Left cardiac atrium (tissue), 4 donors: ENCODE measurements around the gene SH3RF3. TPM values are rescaled to one million over a fixed set of nuclear protein-coding genes. Genes with fewer than 3 reads are reported as not detected.
A peak's percentile ranks its signal among the peaks of the same experiment; 100 is the strongest.

ENCODE experiments used
- ATAC-seq, 2 donors: fragments of 200-7000 bp; cut with Tn5 transposase; one replicate each; pipeline ENCODE4 v1.9.1; 2020; ENCODE audit warnings: mild to moderate bottlenecking in 2 of 2, moderate library complexity in 2 of 2
- DNase-seq: peaks from one replicate; pipeline ENCODE4 v3.0.0-alpha.2; 2020
- intact Hi-C, 2 donors: fragments of 100-400 bp; cut with DNase I; formaldehyde crosslinking; loops; one replicate each; pipeline versions ENCODE4 v1.14.1 to v1.15.1; 2022 to 2023
- long read RNA-seq: library from polyadenylated mRNA; unstranded; transcript quantifications from one replicate; pipeline ENCODE4 v2.0.0, GENCODE V29; 2021
- total RNA-seq, 2 donors: library from RNA; stranded (reverse); fragmentation: NEBNext Ultra II Directional; extraction: Animal tissue kit (Norgen Biotek cat#: 25700); gene quantifications; one replicate each; pipeline ENCODE4 v1.2.1, GENCODE V29; 2021
- donor health status: DM: no; HTN: yes; CAD: no.
- donor health status: DM: no; HTN: yes; CAD: no; lungs with severe emphysema.
- donor health status: DM: yes; HTN: yes; CAD: no.
- donor health status: Dilated cardiomyopathy.

SH3RF3 gene
- 1 to 10 TPM; 8.8 to 9.4 TPM for total RNA-seq
- long read RNA-seq, partial matches to known transcripts: 11 of 15 reads
- long read RNA-seq, other reads (novel, unspliced or antisense): 4 of 15 reads

DNA sequence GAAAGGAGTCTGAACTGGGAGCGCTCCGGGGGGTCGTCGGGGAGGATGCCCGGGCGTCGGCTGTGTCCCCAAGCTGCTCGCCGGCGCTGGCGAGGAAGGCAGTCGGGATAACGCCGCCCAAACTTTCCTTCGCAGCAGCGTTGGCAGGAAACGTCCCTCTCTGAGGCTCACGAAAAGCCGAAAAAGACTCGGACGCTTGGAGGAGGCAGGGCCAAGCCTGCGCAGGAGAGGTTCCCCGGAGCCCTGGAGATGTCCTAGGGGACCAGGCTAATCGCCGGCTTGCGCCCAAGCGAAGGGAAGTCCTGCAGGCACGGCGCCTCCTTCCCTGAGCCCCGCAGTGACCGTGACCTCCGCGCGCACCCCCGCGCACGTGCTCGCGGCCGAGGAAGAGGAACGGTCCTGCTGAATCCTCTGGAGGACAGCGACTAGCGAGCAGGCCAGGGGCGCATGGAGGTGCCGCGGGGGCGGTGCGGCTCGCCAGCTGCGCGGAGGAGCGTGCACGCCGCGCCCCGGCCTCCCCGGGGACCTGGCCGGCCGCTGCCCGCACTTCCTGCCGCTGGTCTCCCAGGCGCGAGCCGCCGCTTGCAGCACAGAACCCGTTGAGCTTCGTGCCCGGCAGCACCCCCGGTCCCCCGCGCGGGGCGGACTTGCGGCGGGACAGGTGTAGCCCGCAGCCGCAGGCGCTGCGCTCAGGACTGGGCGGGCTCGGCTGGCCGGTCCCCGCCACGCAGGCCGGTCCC is at the start of gene SH3RF3:
TSS of gene SH3RF3 (plus strand) at position 590 of the 740 bp plus-strand sequence.
- peak; percentile 68 for DNase-seq
- ATAC-seq: peak; percentile 54 to 64
- intact Hi-C loops: loop anchor here (1.0 to 5.0 kb wide), 4 partner anchors 74 to 382 kb away; no protein-coding TSS in a partner anchor

DNA sequence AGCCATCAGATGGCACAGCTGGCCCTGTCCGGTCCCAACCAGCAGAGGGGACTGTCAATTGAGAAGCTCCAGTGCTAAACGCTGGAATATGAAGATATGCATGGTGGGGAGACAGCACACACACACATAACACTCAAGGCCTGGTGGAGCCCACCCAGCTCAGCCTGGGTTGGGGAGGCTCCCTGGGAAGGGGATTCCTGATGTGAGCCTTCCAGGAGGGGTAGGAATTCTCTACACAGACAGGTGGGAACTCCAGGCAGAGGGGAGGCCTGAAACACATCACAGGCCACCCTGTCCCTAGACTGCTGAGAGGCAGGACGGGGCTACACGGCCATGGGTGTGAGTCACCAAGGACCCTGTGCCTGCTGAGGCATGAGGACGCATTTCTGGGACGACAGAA is 49.4 kb upstream of the SH3RF3 start:
- no peak for ATAC-seq
- DNase-seq: no peak
- intact Hi-C loops: no loop called here

DNA sequence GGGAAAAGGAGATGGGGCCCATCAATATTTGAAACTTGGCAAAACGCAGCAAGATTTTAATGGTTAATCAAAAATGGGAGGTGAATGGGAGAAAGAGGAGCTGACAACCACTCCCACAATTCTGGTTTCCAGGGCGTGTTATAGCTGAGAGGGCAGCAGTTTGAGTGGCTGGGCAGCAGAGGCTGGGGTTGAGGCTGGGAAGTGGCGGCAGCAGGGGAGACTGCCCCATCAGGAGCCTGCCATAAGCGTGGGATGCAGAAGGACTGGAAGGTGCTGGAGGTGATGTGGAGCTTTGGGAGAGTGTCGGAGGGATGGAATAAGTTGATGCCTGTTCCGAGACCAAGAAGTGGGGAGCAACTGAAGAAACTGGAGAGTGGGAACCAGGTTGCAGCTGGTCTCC is 48.9 kb upstream of the SH3RF3 start:
- intact Hi-C loops: no loop called here
- no peak for DNase-seq
- no peak for ATAC-seq

DNA sequence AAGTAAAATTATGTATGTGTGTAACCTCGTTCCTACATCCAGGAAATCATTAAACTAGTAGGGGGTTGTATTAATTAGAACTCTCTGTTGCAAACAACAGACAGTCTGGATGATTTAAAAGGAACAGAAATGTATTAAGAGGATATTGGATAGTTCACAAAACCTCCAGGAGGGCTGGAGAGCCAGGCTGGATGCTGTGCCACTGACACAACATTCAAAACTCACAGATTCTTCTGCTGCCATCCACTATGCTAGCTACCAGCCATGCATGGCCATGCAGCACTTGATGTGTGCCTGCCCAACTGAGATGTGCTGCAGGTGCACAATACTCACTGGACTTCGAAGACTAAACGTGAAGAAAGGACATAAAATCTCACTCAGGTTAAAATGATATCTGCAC is 48.2 kb upstream of the SH3RF3 start:
- no peak for DNase-seq
- intact Hi-C loops: no loop called here
- ATAC-seq: no peak

DNA sequence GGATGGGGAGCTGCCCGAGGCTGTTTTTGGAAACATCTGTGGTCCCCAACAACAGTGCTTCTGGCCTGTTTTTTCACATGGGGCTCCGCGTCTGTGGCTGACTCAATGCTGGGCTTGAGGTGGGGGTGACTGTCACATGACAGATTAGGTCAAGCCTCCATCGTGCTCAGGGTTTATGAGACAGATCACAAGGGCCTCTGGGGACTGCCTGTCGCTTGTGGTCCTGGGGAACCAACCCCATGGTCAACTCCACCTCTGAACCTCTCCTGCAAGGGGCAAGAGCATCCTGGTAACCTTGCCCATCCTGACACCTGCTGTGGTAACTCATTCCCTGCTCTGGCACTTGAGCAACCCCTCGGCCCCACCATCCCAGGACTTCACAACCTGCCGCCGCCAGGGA is 47.6 kb upstream of the SH3RF3 start:
- ATAC-seq (no peak), DNase-seq (no peak)
- intact Hi-C loops: no loop called here

DNA sequence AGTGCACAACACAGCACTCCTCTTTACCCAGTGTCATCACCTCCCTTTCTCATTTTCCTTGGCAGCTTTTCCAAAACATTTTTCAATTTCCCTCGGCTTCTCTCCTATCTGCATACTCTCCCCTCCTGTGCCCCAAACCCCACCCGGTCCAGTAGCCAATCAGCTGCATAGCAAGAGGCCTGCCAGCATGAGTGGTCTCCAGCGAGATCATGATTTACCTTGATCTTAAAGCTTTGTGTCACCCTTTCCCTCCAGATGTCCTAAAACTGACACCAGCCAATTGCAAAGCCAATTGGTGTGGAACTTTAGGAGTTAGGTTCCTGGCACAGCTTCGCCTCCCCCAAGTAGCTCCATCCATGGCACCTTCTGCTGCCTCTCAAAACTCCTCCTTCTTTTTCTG is 45.2 kb upstream of the SH3RF3 start:
- no peak for ATAC-seq
- DNase-seq: no peak
- intact Hi-C loops: no loop called here

DNA sequence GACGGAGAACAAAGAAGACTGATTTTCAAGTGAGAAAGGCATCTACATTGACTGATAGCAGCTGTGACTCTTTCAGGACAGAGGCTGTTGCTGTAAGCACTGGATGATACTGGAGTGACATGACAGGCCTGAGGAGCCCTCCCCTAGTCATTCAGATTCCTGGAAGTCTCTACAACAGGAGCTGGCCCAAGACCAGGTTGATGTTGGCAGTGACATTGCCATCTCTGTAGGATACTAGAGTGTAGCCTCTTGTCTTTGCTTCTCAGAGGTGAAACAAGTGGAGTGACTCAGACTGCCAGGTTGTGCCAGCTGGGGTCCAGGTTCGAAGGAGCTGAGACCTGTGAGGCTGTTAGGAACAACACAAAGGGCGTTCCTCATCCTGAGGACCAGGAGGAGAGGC is 44.7 kb upstream of the SH3RF3 start:
- ATAC-seq (peak in 1 of 2 donors; percentile 51), DNase-seq (no peak)
- intact Hi-C loops: no loop called here

DNA sequence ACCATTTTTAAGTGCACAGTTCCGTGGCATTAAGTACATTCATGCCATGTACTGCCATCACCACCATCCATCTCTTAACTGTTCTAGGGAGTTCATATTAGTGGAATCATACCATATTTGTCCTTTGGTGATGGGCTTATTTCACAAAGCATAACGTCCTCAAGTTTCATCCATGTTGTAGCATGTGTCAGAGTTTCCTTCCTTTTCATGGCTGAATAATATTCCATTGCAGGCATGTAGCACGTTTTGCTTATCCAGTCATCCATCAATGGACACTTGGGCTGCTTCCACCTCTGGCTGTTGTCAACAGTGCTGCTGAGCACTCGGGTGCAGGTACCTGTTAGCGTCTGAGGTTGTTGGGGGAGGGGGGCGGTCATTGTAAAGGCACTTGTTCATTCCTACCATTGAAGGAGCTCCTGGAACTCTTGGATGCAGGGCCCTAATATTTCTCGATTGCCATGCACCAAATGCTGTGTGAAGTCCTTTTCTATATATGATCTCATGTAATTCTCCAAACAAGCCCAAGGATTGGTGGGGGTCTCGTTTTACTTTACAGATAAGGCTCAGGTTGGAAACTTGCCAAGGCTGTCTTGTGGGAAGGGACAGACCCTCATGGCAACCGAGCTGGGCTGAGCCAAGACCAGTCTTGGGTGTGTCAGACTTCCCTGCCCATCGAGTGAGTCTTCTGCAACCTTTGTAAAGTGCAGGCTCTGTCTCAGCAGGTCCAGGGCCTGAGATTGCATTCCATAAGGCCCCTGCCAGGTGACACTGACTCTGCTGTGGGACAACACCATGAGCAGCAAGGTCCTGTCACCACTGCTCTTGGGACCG is 42.9 kb upstream of the SH3RF3 start:
- intact Hi-C loops: no loop called here
- ATAC-seq: no peak
- no peak for DNase-seq

DNA sequence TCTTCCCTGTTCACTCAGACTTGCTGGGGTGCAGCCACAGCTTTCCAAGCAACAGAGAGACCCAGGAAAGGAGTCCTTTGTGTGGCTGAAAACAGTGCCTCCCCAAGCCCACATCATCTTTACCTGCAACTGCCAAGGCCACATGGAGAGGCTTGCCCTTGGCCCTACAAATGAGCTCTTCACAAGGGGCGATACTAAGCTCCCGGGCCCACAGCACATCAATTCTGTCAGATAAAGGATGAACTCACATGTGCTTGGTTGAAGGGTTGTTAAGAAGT is 42.3 kb upstream of the SH3RF3 start:
- ATAC-seq: no peak
- intact Hi-C loops: no loop called here

DNA sequence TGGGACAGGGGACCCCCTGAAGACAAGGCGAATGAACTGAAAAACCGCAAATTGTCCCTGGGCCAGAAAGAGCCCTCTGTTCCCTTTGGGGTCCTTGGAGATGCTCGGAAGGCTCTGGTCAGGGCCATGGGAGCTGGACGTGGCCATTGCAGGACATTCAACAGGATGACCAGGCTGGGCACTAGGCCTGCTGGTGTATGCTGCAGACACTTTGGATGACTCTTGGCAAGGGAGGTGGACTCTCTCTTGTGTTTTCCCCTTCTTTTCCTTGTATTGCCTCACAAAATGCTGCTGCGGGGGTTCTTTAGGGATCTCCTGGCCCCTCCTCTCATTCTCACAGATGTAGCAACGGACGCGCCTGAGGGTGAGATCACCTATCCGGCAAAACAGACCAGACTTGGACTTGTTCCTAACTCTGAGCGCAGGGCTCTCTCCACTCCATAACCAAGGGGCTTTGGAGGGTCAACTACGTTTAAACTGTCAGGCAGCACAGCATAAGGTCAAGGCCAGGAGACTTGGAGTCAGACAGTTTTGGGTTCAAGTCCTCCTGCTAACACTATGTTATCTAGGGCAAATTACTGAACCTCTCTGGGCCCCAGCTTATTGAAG is 41.8 kb upstream of the SH3RF3 start:
- intact Hi-C loops: no loop called here
- no peak for ATAC-seq
- no peak for DNase-seq

More for the DNA sequence above, 42.3 kb upstream of the SH3RF3 start:
- DNase-seq: no peak

DNA sequence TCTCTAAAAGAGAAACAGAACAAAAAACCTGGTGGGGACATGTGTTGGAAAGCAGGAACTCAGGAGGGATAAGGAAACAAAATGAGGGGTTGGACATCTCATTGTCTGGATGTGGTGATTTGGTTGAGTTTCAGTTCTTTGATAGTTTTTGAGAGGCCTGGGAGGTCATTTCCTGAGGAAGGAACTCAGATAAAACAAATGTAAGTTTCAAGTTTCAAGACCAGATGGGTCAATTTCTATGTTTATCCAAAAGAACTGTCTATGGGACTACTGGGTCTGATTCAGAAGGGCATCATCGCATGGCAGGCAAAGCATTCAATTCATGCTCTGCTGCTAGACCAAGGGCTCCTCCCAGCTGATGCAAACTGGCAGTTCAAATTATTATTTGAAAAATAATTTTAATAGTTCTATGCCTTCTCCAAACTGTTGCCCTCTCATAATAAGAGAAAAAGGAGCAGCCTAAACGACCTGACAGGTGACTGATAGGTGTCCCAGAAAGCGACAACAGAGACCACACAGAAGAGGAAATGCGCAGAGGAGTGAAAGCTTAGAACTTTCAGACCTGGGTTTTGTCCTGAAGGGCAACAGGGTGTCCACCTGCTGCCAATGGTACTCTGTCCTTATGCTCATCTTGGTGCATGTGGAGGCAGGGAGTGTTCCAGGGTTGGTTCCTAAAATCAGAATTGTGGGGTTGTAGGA is 39.3 kb upstream of the SH3RF3 start:
- DNase-seq: no peak
- ATAC-seq: no peak
- intact Hi-C loops: no loop called here

DNA sequence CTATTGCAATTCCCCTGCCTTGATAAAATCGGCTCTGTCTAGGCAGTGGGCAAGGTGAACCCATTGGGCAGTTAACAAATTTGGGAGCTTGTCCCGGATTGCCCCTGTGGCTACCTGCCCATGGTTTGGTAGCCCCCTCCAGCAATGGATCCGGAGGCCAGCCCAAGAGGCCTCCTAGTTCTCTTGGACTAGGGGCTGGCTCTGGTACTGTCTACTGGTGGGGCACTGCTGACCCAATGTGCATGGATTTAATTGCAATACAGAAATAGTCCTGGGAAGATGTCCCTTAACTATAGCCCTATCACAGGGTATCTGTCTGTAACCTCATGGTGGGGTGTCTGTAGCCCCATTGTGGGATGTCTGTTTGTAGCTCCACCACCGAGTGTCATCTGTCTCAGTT is 37.5 kb upstream of the SH3RF3 start:
- intact Hi-C loops: no loop called here
- DNase-seq (no peak), ATAC-seq (no peak)

DNA sequence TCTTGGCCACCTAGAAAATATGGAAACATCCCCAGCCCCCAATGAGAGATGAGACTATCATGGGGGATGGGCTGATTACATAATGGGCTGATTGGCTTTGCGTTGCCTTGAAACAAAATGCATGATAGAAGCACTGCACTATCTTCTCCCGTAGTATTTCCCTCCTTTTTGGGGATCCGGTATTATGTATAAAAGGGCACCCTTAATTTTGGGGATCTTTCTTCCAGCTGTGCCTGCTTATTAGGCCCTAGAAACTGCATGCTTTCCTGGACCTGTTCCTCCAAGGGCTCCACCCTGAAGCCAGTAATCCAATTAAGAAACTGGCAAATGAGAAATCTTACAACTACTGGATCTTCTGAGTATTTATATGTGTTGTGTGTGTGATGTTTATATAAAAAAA is 34.9 kb upstream of the SH3RF3 start:
- ATAC-seq: no peak
- no peak for DNase-seq
- intact Hi-C loops: no loop called here

DNA sequence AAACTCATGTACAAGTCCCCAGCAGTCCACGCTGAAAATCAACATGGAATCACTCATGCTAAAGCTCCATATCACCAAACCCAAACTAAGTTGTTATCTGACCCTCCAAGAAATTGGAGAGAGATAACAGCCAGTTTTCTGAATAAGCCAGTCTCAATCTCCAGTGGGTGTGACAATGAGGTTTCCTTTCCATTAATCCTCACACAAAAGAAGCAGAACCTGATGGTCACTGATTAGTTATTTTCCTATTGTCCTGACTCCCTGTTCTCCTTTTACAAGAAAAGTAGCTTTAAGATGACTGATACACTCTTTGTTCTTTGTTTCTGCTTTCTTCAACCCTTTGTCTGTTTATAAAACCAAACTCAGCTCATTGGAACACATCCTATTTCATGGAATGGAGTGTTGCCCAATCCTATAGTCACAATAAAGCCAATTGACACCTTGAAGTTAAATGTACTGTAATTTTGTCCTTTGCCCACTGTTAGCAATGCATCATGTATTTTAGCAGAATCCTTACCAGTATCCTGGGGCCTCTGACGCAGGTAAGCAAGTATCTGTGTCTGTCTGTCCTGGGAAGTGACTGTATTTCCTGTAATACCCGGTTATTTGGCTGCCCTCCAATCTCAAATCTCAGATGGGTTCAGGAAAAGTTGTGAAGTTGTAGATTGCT is 30.6 kb upstream of the SH3RF3 start:
- no peak for ATAC-seq
- intact Hi-C loops: no loop called here
- DNase-seq: no peak

DNA sequence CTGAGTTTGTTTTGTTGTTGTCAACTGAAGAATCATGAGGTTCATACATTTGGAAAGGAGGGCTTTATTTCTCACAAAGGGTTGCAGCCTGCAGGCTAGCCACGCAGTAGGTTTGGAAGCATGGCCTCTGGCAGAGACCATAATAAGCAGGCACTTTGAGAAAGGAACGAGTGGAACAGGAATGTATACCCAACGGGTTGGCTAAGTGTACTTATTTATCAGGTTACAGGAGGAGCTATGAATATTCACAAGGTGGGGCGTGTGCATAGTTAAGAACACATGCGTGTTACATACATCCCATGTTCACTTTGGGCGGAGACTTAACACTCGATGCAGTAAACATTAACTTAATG is 30.1 kb upstream of the SH3RF3 start:
- intact Hi-C loops: no loop called here
- ATAC-seq: no peak
- no peak for DNase-seq

DNA sequence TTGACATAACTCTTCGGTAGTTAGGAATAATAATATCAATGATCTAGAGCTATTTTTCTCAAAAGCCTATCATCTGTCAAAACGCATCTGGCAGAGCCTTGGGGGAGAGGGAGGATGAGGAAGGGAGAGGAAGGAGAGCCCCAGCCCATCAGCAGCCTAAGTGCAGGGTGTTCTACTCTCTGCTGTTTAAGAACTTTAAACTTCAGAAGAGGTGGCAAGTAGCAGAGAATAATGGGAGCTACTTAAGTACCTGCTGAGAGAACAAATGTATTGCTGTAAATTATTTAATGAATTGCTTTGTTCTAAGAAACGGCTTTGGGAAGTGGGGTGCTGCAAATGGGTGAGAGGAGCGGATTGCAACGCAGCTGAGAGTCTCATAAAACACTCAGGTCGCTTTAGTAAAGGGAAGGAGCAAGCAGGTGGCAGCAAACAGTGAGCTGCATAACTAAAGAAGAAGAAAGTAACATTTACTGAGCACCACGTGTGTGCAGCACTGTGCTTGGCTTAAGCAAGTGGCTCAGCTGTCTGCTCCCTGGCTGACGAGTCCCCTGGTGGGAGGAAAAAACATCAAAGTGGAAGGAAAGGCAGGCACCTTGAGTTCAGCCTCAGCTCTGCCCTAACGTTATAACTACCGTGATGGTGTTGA is 26.3 kb upstream of the SH3RF3 start:
- intact Hi-C loops: no loop called here

DNA sequence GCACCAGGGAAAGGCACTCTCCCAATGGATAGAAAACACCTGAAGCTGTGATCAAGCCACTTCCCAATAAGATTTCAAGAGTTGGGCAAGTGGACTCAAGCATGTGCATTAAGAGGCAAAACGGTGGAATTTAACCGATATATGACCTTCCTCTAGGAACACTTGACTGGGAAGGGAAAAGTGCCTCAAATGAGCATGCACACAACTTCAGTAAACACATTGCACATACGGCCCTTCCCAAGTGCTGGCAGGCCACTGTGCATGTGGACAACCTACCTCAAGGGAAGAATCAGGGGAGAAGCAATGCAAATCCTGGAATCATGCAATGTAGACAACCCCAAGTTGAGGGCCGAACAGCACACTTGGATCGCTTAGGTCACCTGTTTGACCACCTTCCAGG is 23.9 kb upstream of the SH3RF3 start:
- intact Hi-C loops: no loop called here
- no peak for ATAC-seq
- no peak for DNase-seq

More for the DNA sequence above, 26.3 kb upstream of the SH3RF3 start:
- DNase-seq (no peak), ATAC-seq (no peak)

DNA sequence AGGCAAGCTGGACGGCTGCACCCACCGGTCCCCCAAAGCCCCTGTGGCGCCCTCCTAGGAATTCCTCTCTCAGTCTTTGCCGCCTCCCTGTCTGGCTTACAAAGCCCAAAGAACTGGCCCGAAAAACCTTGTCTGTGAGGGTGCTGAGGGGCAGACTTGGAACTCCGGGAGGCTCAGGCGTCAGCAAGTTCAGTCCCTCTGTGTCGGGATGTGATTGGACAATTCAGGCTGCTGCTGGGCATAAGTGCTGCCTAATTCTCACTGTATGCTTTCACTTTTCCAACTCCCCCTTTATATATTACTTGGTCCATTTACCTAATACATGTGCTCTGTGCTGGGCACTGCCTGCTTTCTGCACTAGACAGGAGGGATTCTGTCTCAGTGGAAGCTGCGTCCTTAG is 20.3 kb upstream of the SH3RF3 start:
- no peak for ATAC-seq
- no peak for DNase-seq
- intact Hi-C loops: no loop called here

DNA sequence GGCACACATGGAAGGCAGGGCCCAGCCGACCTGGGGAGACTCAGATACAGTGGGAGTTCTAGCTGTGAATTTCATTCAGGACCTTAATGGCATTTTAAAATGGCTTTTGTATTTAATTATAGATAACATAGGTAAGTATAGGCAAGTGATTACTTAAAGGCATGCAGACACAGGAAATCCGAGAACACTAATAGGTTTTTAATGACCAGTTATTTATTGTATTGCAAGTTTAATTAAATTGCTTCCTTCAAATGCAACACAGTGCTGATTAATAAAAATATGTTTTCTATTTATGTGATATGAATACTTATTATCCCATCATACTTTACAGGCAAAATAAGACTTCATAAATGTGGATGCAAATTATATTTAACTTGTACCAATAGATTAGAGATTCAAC is 19.7 kb upstream of the SH3RF3 start:
- no peak for DNase-seq
- intact Hi-C loops: no loop called here
- ATAC-seq: no peak
